GM23338 (cell line): ENCODE data around the gene BRCA1. TPM values are rescaled to one million over a fixed set of nuclear protein-coding genes. Genes with fewer than 3 reads are reported as not detected.

Experiments
- EZH2 ChIP-seq: fragments of 200-600 bp; sonication (generic); IDR thresholded peaks from one replicate; pipeline ENCODE4 v1.8.0; 2017; ENCODE audit warnings: antibody characterized with exemption, mild to moderate bottlenecking, low read depth; ENCODE audit not compliant: unreplicated experiment
- JUNB ChIP-seq: IDR thresholded peaks from one replicate; pipeline ENCODE4 v1.6.1; 2016; ENCODE audit warnings: antibody characterized with exemption; ENCODE audit not compliant: unreplicated experiment
- POLR2AphosphoS5 ChIP-seq: IDR thresholded peaks from 2 replicates; pipeline ENCODE4 v1.6.1; 2016; ENCODE audit warnings: antibody characterized with exemption, low read depth
- STAT1 ChIP-seq: IDR thresholded peaks from one replicate; pipeline ENCODE4 v1.6.1; 2016; ENCODE audit warnings: antibody characterized with exemption; ENCODE audit not compliant: unreplicated experiment
- polyA plus RNA-seq: library from polyadenylated mRNA; unstranded; fragments of >200 nt; fragmentation: Nextera tagmentation; extraction: Ambion mirVana; gene quantifications from 2 replicates; pipeline ENCODE4 v1.2.1, GENCODE V29; 2016
- total RNA-seq: library from RNA; depleted of rRNA; stranded (reverse); fragments of >200 nt; shearing (Covaris generic); gene quantifications from 2 replicates; pipeline ENCODE4 v1.2.3, GENCODE V29; 2014
- TF ChIP-seq, protein P1 (sequence below): fragments of 250-450 bp; sonication (Bioruptor Pico); IDR thresholded peaks from 2 replicates; pipeline ENCODE4 v1.5.0; 2020; ENCODE audit warnings: mild to moderate bottlenecking, moderate library complexity
- TF ChIP-seq, protein P2 (sequence below): IDR thresholded peaks from 2 replicates; pipeline ENCODE4 v1.6.1; 2016; ENCODE audit warnings: antibody characterized with exemption
- TF ChIP-seq, protein P3 (sequence below): IDR thresholded peaks from one replicate; pipeline ENCODE4 v1.6.1; 2018; ENCODE audit warnings: antibody characterized with exemption; ENCODE audit not compliant: unreplicated experiment

Gene BRCA1
- total and polyA plus RNA-seq, 2 experiments from 2014 or later: 43.2 to 45.9 TPM

DNA sequence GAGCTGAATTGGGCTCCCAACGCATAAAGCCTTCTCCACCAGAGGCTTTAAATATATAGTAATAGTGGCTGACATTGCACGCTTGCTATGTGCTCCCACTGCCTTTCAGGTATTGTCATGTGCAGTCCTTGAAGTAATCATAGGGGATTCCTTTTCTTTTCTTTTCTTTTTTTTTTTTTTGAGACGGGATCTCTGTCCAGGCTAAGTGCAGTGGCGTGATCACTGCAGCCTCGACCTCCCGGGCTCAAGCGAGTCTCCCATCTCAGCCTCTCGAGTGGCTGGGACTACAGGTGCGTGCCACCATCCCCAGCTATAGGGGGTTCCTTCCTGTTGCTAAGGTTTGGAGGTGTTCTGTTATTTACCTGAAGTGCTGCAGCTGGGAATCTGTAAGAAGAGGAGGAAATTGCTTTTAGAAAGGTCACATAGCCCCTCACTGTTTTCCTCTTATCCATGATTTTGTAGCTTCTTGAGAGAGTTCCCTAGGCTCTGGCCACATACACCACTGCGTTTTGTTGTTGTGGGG, 126.1 kb downstream of the BRCA1 start (continued):
- TF ChIP-seq, protein P1, sequence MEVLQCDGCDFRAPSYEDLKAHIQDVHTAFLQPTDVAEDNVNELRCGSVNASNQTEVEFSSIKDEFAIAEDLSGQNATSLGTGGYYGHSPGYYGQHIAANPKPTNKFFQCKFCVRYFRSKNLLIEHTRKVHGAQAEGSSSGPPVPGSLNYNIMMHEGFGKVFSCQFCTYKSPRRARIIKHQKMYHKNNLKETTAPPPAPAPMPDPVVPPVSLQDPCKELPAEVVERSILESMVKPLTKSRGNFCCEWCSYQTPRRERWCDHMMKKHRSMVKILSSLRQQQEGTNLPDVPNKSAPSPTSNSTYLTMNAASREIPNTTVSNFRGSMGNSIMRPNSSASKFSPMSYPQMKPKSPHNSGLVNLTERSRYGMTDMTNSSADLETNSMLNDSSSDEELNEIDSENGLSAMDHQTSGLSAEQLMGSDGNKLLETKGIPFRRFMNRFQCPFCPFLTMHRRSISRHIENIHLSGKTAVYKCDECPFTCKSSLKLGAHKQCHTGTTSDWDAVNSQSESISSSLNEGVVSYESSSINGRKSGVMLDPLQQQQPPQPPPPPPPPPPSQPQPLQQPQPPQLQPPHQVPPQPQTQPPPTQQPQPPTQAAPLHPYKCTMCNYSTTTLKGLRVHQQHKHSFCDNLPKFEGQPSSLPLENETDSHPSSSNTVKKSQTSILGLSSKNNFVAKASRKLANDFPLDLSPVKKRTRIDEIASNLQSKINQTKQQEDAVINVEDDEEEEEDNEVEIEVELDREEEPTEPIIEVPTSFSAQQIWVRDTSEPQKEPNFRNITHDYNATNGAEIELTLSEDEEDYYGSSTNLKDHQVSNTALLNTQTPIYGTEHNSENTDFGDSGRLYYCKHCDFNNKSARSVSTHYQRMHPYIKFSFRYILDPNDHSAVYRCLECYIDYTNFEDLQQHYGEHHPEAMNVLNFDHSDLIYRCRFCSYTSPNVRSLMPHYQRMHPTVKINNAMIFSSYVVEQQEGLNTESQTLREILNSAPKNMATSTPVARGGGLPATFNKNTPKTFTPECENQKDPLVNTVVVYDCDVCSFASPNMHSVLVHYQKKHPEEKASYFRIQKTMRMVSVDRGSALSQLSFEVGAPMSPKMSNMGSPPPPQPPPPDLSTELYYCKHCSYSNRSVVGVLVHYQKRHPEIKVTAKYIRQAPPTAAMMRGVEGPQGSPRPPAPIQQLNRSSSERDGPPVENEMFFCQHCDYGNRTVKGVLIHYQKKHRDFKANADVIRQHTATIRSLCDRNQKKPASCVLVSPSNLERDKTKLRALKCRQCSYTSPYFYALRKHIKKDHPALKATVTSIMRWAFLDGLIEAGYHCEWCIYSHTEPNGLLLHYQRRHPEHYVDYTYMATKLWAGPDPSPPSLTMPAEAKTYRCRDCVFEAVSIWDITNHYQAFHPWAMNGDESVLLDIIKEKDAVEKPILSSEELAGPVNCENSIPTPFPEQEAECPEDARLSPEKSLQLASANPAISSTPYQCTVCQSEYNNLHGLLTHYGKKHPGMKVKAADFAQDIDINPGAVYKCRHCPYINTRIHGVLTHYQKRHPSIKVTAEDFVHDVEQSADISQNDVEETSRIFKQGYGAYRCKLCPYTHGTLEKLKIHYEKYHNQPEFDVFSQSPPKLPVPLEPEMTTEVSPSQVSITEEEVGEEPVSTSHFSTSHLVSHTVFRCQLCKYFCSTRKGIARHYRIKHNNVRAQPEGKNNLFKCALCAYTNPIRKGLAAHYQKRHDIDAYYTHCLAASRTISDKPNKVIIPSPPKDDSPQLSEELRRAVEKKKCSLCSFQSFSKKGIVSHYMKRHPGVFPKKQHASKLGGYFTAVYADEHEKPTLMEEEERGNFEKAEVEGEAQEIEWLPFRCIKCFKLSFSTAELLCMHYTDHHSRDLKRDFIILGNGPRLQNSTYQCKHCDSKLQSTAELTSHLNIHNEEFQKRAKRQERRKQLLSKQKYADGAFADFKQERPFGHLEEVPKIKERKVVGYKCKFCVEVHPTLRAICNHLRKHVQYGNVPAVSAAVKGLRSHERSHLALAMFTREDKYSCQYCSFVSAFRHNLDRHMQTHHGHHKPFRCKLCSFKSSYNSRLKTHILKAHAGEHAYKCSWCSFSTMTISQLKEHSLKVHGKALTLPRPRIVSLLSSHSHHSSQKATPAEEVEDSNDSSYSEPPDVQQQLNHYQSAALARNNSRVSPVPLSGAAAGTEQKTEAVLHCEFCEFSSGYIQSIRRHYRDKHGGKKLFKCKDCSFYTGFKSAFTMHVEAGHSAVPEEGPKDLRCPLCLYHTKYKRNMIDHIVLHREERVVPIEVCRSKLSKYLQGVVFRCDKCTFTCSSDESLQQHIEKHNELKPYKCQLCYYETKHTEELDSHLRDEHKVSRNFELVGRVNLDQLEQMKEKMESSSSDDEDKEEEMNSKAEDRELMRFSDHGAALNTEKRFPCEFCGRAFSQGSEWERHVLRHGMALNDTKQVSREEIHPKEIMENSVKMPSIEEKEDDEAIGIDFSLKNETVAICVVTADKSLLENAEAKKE: no peak
- TF ChIP-seq POLR2AphosphoS5: no peak
- no peak for TF ChIP-seq STAT1
- TF ChIP-seq, protein P2, sequence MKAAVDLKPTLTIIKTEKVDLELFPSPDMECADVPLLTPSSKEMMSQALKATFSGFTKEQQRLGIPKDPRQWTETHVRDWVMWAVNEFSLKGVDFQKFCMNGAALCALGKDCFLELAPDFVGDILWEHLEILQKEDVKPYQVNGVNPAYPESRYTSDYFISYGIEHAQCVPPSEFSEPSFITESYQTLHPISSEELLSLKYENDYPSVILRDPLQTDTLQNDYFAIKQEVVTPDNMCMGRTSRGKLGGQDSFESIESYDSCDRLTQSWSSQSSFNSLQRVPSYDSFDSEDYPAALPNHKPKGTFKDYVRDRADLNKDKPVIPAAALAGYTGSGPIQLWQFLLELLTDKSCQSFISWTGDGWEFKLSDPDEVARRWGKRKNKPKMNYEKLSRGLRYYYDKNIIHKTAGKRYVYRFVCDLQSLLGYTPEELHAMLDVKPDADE: no peak
- TF ChIP-seq JUNB: no peak
- TF ChIP-seq, protein P3, sequence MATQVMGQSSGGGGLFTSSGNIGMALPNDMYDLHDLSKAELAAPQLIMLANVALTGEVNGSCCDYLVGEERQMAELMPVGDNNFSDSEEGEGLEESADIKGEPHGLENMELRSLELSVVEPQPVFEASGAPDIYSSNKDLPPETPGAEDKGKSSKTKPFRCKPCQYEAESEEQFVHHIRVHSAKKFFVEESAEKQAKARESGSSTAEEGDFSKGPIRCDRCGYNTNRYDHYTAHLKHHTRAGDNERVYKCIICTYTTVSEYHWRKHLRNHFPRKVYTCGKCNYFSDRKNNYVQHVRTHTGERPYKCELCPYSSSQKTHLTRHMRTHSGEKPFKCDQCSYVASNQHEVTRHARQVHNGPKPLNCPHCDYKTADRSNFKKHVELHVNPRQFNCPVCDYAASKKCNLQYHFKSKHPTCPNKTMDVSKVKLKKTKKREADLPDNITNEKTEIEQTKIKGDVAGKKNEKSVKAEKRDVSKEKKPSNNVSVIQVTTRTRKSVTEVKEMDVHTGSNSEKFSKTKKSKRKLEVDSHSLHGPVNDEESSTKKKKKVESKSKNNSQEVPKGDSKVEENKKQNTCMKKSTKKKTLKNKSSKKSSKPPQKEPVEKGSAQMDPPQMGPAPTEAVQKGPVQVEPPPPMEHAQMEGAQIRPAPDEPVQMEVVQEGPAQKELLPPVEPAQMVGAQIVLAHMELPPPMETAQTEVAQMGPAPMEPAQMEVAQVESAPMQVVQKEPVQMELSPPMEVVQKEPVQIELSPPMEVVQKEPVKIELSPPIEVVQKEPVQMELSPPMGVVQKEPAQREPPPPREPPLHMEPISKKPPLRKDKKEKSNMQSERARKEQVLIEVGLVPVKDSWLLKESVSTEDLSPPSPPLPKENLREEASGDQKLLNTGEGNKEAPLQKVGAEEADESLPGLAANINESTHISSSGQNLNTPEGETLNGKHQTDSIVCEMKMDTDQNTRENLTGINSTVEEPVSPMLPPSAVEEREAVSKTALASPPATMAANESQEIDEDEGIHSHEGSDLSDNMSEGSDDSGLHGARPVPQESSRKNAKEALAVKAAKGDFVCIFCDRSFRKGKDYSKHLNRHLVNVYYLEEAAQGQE: no peak
- no peak for TF ChIP-seq EZH2
